ENCODE measurements around the gene NRG3. TPM values are rescaled to one million over a fixed set of nuclear protein-coding genes. Genes with fewer than 3 reads are reported as not detected.

NRG3 gene
- total RNA-seq, 4 donors from 2014 or later: 0.32 to 1.4 TPM; not detected in 2

DNA sequence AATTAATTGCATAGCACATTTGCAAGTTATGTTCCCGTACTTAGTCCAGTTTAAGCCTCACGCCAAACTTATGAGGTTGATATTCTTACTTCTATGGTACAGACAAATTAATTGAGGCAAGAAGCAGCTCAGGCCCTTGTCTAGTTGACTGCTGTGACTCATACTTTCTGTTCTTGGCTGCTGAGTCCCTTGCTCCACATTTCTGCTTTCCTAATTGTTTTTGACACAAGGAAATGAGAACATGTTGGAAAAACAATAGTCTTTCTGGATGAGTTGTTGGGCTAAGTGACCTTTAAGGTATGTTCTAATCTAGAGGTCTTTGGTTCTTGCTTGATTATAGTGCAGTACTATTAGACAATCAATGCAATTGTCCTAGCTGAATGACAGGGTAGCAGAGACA lies 331.8 kb downstream of the NRG3 start:
- no peaks in the 10 kb centered on the region for H3K27me3 ChIP-seq
- DNase-seq: no peak
- H3K4me1 ChIP-seq: no peaks in the 10 kb centered on the region
- no peaks in the 10 kb centered on the region for H3K36me3 ChIP-seq
- H3K27ac ChIP-seq: no peak overlapping the region
- TF ChIP-seq EP300 (IDR thresholded peaks at IDR 0.05; ENCODE audit: low read depth) (no peak), POLR2A (IDR thresholded peaks at IDR 0.05) (no peak), POLR2AphosphoS5 (IDR thresholded peaks at IDR 0.05) (no peak)
- TF ChIP-seq, protein P1, sequence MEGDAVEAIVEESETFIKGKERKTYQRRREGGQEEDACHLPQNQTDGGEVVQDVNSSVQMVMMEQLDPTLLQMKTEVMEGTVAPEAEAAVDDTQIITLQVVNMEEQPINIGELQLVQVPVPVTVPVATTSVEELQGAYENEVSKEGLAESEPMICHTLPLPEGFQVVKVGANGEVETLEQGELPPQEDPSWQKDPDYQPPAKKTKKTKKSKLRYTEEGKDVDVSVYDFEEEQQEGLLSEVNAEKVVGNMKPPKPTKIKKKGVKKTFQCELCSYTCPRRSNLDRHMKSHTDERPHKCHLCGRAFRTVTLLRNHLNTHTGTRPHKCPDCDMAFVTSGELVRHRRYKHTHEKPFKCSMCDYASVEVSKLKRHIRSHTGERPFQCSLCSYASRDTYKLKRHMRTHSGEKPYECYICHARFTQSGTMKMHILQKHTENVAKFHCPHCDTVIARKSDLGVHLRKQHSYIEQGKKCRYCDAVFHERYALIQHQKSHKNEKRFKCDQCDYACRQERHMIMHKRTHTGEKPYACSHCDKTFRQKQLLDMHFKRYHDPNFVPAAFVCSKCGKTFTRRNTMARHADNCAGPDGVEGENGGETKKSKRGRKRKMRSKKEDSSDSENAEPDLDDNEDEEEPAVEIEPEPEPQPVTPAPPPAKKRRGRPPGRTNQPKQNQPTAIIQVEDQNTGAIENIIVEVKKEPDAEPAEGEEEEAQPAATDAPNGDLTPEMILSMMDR (IDR thresholded peaks at IDR 0.05): no peak
- no peak overlapping the region for H3K4me3 ChIP-seq
- in situ Hi-C loops (cut with MboI; ENCODE audit: low pct_ligation_motif_present in 1 of 4, low pct_unique_long_range_greater_than_20kb in 1 of 4, low sequenced_read_pairs in 3 of 4): no loop called here
- H3K9me3 ChIP-seq: no peaks in the 10 kb centered on the region
- WGBS, 2 donors (ENCODE audit: low coverage in 1 of 2): 83 to 88% methylated on average over 2 of the region's 2 CpGs
- intact Hi-C loops (cut with DNase I; ENCODE audit: low total_unique reads): no loop called here

DNA sequence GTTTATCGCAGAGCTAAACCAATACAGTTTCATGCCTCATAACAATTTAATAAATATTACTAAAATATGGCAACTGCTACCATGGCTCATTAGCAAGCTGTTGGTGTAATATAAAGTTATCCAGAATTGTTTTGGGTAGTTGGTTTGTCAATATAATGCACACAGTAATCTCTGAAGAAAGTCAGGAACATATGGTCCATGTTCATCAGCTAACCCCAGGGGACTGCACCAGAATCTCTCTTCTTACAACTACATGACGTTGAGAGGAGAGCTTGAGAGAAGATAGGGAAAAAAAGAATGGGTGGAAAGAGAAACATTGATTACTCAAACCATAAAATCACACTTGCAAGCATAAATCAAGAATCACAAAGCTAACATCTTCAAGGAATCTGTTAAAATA lies 333.7 kb downstream of the NRG3 start:
- WGBS, 2 donors (ENCODE audit: low coverage in 1 of 2): 65 to 75% methylated on average over 2 of the region's 2 CpGs

DNA sequence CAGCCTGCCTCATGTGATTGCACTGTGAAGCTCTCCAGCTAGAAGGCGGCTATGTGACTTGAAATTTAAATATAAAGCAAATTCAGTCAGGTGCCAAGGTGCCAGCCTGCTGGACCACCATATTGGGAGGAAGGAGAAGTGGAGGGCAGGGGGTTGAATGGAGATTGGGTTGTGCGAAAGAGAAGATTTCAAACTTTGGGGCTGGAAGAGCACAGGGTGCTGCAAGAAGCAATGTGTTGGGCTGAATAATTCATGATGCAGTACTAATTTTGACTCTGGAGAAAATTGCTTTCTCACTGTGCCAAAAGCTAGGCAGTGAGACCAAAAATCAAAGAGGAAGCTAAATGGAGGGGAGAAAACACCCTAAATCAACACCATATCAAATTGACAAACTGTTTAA lies 335.3 kb downstream of the NRG3 start:
- Histone ChIP-seq H3K36me3 (no peaks in the 10 kb centered on the region), H3K9me3 (no peaks in the 10 kb centered on the region), H3K27me3 (no peaks in the 10 kb centered on the region), H3K4me1 (no peaks in the 10 kb centered on the region), H3K4me3 (no peak overlapping the region), H3K27ac (no peak overlapping the region)
- intact Hi-C loops (cut with DNase I; ENCODE audit: low total_unique reads): no loop called here
- TF ChIP-seq EP300 (IDR thresholded peaks at IDR 0.05; ENCODE audit: low read depth): no peak
- TF ChIP-seq, protein P1 (IDR thresholded peaks at IDR 0.05): no peak
- no peak for TF ChIP-seq POLR2A (IDR thresholded peaks at IDR 0.05)
- no peak for TF ChIP-seq POLR2AphosphoS5 (IDR thresholded peaks at IDR 0.05)
- in situ Hi-C loops (cut with MboI; ENCODE audit: low pct_ligation_motif_present in 1 of 4, low pct_unique_long_range_greater_than_20kb in 1 of 4, low sequenced_read_pairs in 3 of 4): no loop called here
- 84 to 86% methylated on average over 2 of the region's 2 CpGs for WGBS, 2 donors (ENCODE audit: low coverage in 1 of 2)
- no peak for DNase-seq

More for the DNA sequence above, 333.7 kb downstream of the NRG3 start:
- Histone ChIP-seq H3K27me3 (no peaks in the 10 kb centered on the region), H3K4me1 (no peaks in the 10 kb centered on the region), H3K9me3 (no peaks in the 10 kb centered on the region), H3K36me3 (no peaks in the 10 kb centered on the region), H3K4me3 (no peak overlapping the region), H3K27ac (no peak overlapping the region)
- TF ChIP-seq POLR2AphosphoS5 (IDR thresholded peaks at IDR 0.05) (no peak), POLR2A (IDR thresholded peaks at IDR 0.05) (no peak), EP300 (IDR thresholded peaks at IDR 0.05; ENCODE audit: low read depth) (no peak)
- TF ChIP-seq, protein P1 (IDR thresholded peaks at IDR 0.05): no peak
- in situ Hi-C loops (cut with MboI; ENCODE audit: low pct_ligation_motif_present in 1 of 4, low pct_unique_long_range_greater_than_20kb in 1 of 4, low sequenced_read_pairs in 3 of 4) (no loop called here), intact Hi-C loops (cut with DNase I; ENCODE audit: low total_unique reads) (loop anchor here (2.0 kb wide), 1 partner anchor 38 kb away; no protein-coding TSS in a partner anchor)
- DNase-seq: no peak

DNA sequence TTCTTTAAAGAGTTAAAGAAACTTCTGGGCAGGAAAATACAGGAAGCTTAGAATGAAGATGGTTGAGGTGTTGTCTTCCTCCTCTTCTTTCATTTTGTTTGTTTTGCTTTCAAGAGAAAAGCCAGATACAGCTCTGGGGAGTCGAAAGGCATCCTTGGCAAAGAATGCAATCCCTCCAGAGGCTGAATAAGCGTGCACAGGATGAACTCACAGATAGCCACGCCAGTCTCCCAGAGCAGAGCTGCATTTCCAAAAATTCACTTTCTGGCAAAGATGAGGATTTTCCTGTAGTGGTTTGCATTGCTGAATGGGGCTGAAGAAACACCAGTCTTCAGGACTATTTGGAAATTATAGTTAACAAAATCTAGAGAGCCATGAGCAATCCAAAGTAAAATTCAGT lies 336.4 kb downstream of the NRG3 start:
- intact Hi-C loops (cut with DNase I; ENCODE audit: low total_unique reads): no loop called here
- in situ Hi-C loops (cut with MboI; ENCODE audit: low pct_ligation_motif_present in 1 of 4, low pct_unique_long_range_greater_than_20kb in 1 of 4, low sequenced_read_pairs in 3 of 4): no loop called here
- Histone ChIP-seq H3K27me3 (no peaks in the 10 kb centered on the region), H3K36me3 (no peaks in the 10 kb centered on the region), H3K4me3 (no peak overlapping the region), H3K9me3 (no peaks in the 10 kb centered on the region), H3K27ac (no peak overlapping the region), H3K4me1 (no peaks in the 10 kb centered on the region)
- TF ChIP-seq POLR2A (IDR thresholded peaks at IDR 0.05) (no peak), EP300 (IDR thresholded peaks at IDR 0.05; ENCODE audit: low read depth) (no peak), POLR2AphosphoS5 (IDR thresholded peaks at IDR 0.05) (no peak)
- TF ChIP-seq, protein P1 (IDR thresholded peaks at IDR 0.05): no peak
- 30 to 46% methylated on average over 2 to 3 of the region's 3 CpGs for WGBS, 2 donors (ENCODE audit: low coverage in 1 of 2)
- DNase-seq: no peak

All from transverse colon (tissue), 4 donors.